Measurements from ENCODE around the gene TEX26. TPM values are rescaled to one million over a fixed set of nuclear protein-coding genes. Genes with fewer than 3 reads are reported as not detected.

The TEX26 gene
- total and polyA plus RNA-seq, 10 of the 15 experiments (the other 5 are each of a cell fraction or from before 2014, with no cell fraction given) = not detected

GRCh38 chr13:30923418-30923817 lies 9.0 kb upstream of the TEX26 start:
- FAIRE-seq (no peak), DNase-seq (ENCODE audit: low read depth, low spot score) (no peak), ATAC-seq (no peak)
- Histone ChIP-seq H3K9ac (ENCODE audit: control insufficient read depth, insufficient read depth, low read length) (no peak overlapping the region), H3K9me3 (replicated peaks; ENCODE audit: control insufficient read depth, insufficient read depth, low read length) (no peaks in the 10 kb centered on the region), H3K27me3 (replicated peaks in 1 of 2; ENCODE audit: control insufficient read depth in 2 of 2, insufficient read depth in 2 of 2, low read length in 1 of 2) (no peaks in the 10 kb centered on the region; a peak in 1 of 4 replicates), H2AFZ (ENCODE audit: control insufficient read depth, low read depth, low read length) (no peak overlapping the region), H3K4me2 (ENCODE audit: control insufficient read depth, insufficient read depth) (no peak overlapping the region), H4K20me1 (ENCODE audit: control insufficient read depth, insufficient read depth) (no peaks in the 10 kb centered on the region), H3K4me3 (no peak overlapping the region), H3K27ac (ENCODE audit: control insufficient read depth, insufficient read depth) (no peak overlapping the region), H3K79me2 (ENCODE audit: control insufficient read depth, insufficient read depth, low read length) (no peaks in the 10 kb centered on the region), H3K4me1 (ENCODE audit: control insufficient read depth, insufficient read depth, low read length) (no peaks in the 10 kb centered on the region), H3K36me3 (ENCODE audit: control insufficient read depth in 2 of 2, insufficient read depth in 2 of 2, low read length in 1 of 2) (no peaks in the 10 kb centered on the region)
- TF ChIP-seq USF2 (IDR thresholded peaks at IDR 0.05; ENCODE audit: borderline replicate concordance, low read depth, low read length) (no peak), JUNB (IDR thresholded peaks at IDR 0.05) (no peak), RAD51 (IDR thresholded peaks at IDR 0.05) (no peak)
- TF ChIP-seq, protein P1, sequence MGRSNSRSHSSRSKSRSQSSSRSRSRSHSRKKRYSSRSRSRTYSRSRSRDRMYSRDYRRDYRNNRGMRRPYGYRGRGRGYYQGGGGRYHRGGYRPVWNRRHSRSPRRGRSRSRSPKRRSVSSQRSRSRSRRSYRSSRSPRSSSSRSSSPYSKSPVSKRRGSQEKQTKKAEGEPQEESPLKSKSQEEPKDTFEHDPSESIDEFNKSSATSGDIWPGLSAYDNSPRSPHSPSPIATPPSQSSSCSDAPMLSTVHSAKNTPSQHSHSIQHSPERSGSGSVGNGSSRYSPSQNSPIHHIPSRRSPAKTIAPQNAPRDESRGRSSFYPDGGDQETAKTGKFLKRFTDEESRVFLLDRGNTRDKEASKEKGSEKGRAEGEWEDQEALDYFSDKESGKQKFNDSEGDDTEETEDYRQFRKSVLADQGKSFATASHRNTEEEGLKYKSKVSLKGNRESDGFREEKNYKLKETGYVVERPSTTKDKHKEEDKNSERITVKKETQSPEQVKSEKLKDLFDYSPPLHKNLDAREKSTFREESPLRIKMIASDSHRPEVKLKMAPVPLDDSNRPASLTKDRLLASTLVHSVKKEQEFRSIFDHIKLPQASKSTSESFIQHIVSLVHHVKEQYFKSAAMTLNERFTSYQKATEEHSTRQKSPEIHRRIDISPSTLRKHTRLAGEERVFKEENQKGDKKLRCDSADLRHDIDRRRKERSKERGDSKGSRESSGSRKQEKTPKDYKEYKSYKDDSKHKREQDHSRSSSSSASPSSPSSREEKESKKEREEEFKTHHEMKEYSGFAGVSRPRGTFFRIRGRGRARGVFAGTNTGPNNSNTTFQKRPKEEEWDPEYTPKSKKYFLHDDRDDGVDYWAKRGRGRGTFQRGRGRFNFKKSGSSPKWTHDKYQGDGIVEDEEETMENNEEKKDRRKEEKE (IDR thresholded peaks at IDR 0.05) = no peak
- TF ChIP-seq, protein P2, sequence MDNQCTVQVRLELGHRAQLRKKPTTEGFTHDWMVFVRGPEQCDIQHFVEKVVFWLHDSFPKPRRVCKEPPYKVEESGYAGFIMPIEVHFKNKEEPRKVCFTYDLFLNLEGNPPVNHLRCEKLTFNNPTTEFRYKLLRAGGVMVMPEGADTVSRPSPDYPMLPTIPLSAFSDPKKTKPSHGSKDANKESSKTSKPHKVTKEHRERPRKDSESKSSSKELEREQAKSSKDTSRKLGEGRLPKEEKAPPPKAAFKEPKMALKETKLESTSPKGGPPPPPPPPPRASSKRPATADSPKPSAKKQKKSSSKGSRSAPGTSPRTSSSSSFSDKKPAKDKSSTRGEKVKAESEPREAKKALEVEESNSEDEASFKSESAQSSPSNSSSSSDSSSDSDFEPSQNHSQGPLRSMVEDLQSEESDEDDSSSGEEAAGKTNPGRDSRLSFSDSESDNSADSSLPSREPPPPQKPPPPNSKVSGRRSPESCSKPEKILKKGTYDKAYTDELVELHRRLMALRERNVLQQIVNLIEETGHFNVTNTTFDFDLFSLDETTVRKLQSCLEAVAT (IDR thresholded peaks at IDR 0.05) = no peak
- no TSS peak for BruUV-seq (replicated peaks)
- CTCF ChIA-PET = no interaction called here
- in situ Hi-C loops (cut with MboI) (no loop called here), intact Hi-C loops (cut with micrococcal nuclease; ENCODE audit: unreplicated experiment) (no loop called here)
- 40% methylated on average over 1 of the region's 1 CpG for WGBS (ENCODE audit: insufficient coverage, insufficient replicate concordance, low lambda C conversion rate, missing lambda C conversion rate)
- POLR2A ChIA-PET = no interaction called here
- RAD21 ChIA-PET (ENCODE audit: unreplicated experiment) = interaction anchor here (0.6 kb wide), 1 partner anchor 116 kb away, joined by 4 read pairs; no protein-coding TSS in a partner anchor
- SMC1A ChIA-PET (ENCODE audit: uncharacterized antibody, unreplicated experiment) = no interaction called here

Measured in GM12878 (cell line).